ENCODE data around the gene VRK3. TPM values are rescaled to one million over a fixed set of nuclear protein-coding genes. Genes with fewer than 3 reads are reported as not detected.

VRK3 gene
- total and polyA plus RNA-seq, 2 donors (not counting 1 experiment from before 2014, with no cell fraction given), result 58.5 to 123 TPM

GRCh38 chr19:49953416-49953815 lies 71.8 kb downstream of the VRK3 start:
- no peak for ATAC-seq (ENCODE audit: low read depth)
- intact Hi-C loops (cut with micrococcal nuclease), result no loop called here
- Histone ChIP-seq H3K9ac (ENCODE audit: low read length) (no peak overlapping the region), H3K9me3 (ENCODE audit: control extremely low read depth in 1 of 3, control insufficient read depth in 2 of 3, insufficient read depth in 1 of 3, low read length in 2 of 3) (no peaks in the 10 kb centered on the region), H3K4me1 (ENCODE audit: control insufficient read depth in 2 of 2, insufficient read depth in 2 of 2, low read length in 2 of 2) (peaks cover 3 to 8% of the 10 kb centered on the region in 2 donors), H4K20me1 (ENCODE audit: control insufficient read depth, insufficient read depth, low read length, poor library complexity, severe bottlenecking) (no peaks in the 10 kb centered on the region), H2AFZ (ENCODE audit: insufficient read depth, low read depth, low read length, poor library complexity, severe bottlenecking) (no peak overlapping the region), H3K27me3 (replicated peaks in 1 of 4; ENCODE audit: control extremely low read depth in 1 of 4, control insufficient read depth in 3 of 4, insufficient read depth in 4 of 4, low read length in 3 of 4) (peaks cover 0 to 25% (median 0%) of the 10 kb centered on the region in 4 experiments), H3K79me2 (ENCODE audit: control insufficient read depth, insufficient read depth, low read length) (no peaks in the 10 kb centered on the region), H3K27ac (ENCODE audit: low read length in 2 of 2) (no peak overlapping the region), H3K4me3 (ENCODE audit: control extremely low read depth in 1 of 5, extremely low read depth in 1 of 5, insufficient read depth in 1 of 5, low read depth in 2 of 5, low read length in 4 of 5) (no peak overlapping the region), H3K36me3 (replicated peaks in 1 of 2; ENCODE audit: control extremely low read depth in 1 of 2, control insufficient read depth in 1 of 2, extremely low read depth in 1 of 2, insufficient read depth in 2 of 2, low read length in 1 of 2) (no peaks in the 10 kb centered on the region), H3K4me2 (replicated peaks; ENCODE audit: low read depth, low read length, poor library complexity, severe bottlenecking) (no peak overlapping the region)
- H3K4me3 Mint-ChIP-seq, result no peak overlapping the region
- no peak for DNase-seq
- H3K4me1 Mint-ChIP-seq, result peaks cover 13% of the 10 kb centered on the region
- ChIA-PET CTCF (interaction anchor here (1.0 to 1.3 kb wide), 2 partner anchors 10 to 349 kb away, joined by 3 to 4 read pairs; no protein-coding TSS in a partner anchor), POLR2A (no interaction called here)
- no peak overlapping the region for H3K27ac Mint-ChIP-seq
- peaks cover 42% of the 10 kb centered on the region for H3K27me3 Mint-ChIP-seq
- no peak for TF ChIP-seq EZH2 (IDR thresholded peaks at IDR 0.05; ENCODE audit: borderline replicate concordance, insufficient read depth, low read depth, low read length, poor library complexity, severe bottlenecking)
- no peak for TF ChIP-seq CTCF (IDR thresholded peaks at IDR 0.05)
- WGBS (ENCODE audit: insufficient coverage), result 52% methylated on average over 2 of the region's 7 CpGs
- no peaks in the 10 kb centered on the region for H3K9me3 Mint-ChIP-seq (ENCODE audit: insufficient read depth)

- Histone ChIP-seq H3K4me2 (replicated peaks; ENCODE audit: low read depth, low read length, poor library complexity, severe bottlenecking) (no peak overlapping the region), H3K4me1 (ENCODE audit: control insufficient read depth in 2 of 2, insufficient read depth in 2 of 2, low read length in 2 of 2) (peaks cover 3 to 8% of the 10 kb centered on the region in 2 donors), H3K36me3 (replicated peaks in 1 of 2; ENCODE audit: control extremely low read depth in 1 of 2, control insufficient read depth in 1 of 2, extremely low read depth in 1 of 2, insufficient read depth in 2 of 2, low read length in 1 of 2) (no peaks in the 10 kb centered on the region), H3K9ac (ENCODE audit: low read length) (no peak overlapping the region), H3K9me3 (ENCODE audit: control extremely low read depth in 1 of 3, control insufficient read depth in 2 of 3, insufficient read depth in 1 of 3, low read length in 2 of 3) (no peaks in the 10 kb centered on the region), H2AFZ (ENCODE audit: insufficient read depth, low read depth, low read length, poor library complexity, severe bottlenecking) (no peak overlapping the region), H3K27ac (ENCODE audit: low read length in 2 of 2) (no peak overlapping the region), H3K27me3 (replicated peaks in 1 of 4; ENCODE audit: control extremely low read depth in 1 of 4, control insufficient read depth in 3 of 4, insufficient read depth in 4 of 4, low read length in 3 of 4) (peaks cover 0 to 25% (median 0%) of the 10 kb centered on the region in 4 experiments), H4K20me1 (ENCODE audit: control insufficient read depth, insufficient read depth, low read length, poor library complexity, severe bottlenecking) (no peaks in the 10 kb centered on the region), H3K4me3 (ENCODE audit: control extremely low read depth in 1 of 5, extremely low read depth in 1 of 5, insufficient read depth in 1 of 5, low read depth in 2 of 5, low read length in 4 of 5) (no peak overlapping the region), H3K79me2 (ENCODE audit: control insufficient read depth, insufficient read depth, low read length) (no peaks in the 10 kb centered on the region)
- Mint-ChIP-seq H3K9me3 (ENCODE audit: insufficient read depth) (no peaks in the 10 kb centered on the region), H3K27me3 (peaks cover 41% of the 10 kb centered on the region), H3K27ac (no peak overlapping the region), H3K4me1 (peaks cover 13% of the 10 kb centered on the region), H3K4me3 (no peak overlapping the region)
- no peak for TF ChIP-seq CTCF (IDR thresholded peaks at IDR 0.05)
- TF ChIP-seq EZH2 (IDR thresholded peaks at IDR 0.05; ENCODE audit: borderline replicate concordance, insufficient read depth, low read depth, low read length, poor library complexity, severe bottlenecking), result no peak
- intact Hi-C loops (cut with micrococcal nuclease), result no loop called here
- ATAC-seq (ENCODE audit: low read depth), result no peak
- ChIA-PET CTCF (interaction anchor here (0.8 kb wide), 1 partner anchor 15 kb away, joined by 3 read pairs; no protein-coding TSS in a partner anchor), POLR2A (no interaction called here)
- WGBS (ENCODE audit: insufficient coverage), result 87% methylated on average over 11 of the region's 13 CpGs
- DNase-seq, result no peak
Measured at GRCh38 chr19:49952906-49953305, 72.3 kb downstream of the VRK3 start.
